Measurements from ENCODE around the gene CAPZA2. TPM values are rescaled to one million over a fixed set of nuclear protein-coding genes. Genes with fewer than 3 reads are reported as not detected.

The CAPZA2 gene
- total RNA-seq, 1 donor from 2014 or later, result 210 TPM

GRCh38 chr7:116857052-116857451 is 5.3 kb upstream of the CAPZA2 start:
- Mint-ChIP-seq H3K27ac (no peak overlapping the region), H3K9me3 (no peaks in the 10 kb centered on the region), H3K4me1 (peaks cover 5% of the 10 kb centered on the region), H3K36me3 (no peaks in the 10 kb centered on the region), H3K4me3 (no peak overlapping the region), H3K27me3 (ENCODE audit: insufficient read depth, low read depth) (no peaks in the 10 kb centered on the region)
- no peaks in the 10 kb centered on the region for H4K20me1 ChIP-seq (ENCODE audit: low read depth)
- no peak overlapping the region for H3K27ac ChIP-seq
- no peak overlapping the region for H2AFZ ChIP-seq (replicated peaks)
- no peak overlapping the region for H3K4me3 ChIP-seq
- DNase-seq (ENCODE audit: low spot score), result peak; percentile 19
- H3K4me1 ChIP-seq, result no peaks in the 10 kb centered on the region
- no peak overlapping the region for H3K4me2 ChIP-seq
- no peaks in the 10 kb centered on the region for H3K79me2 ChIP-seq (ENCODE audit: low read depth)
- no peaks in the 10 kb centered on the region for H3K27me3 ChIP-seq
- no peak overlapping the region for H3K9ac ChIP-seq
- H3K9me3 ChIP-seq (ENCODE audit: low read depth), result no peaks in the 10 kb centered on the region
- no peaks in the 10 kb centered on the region for H3F3A ChIP-seq (ENCODE audit: low read depth)
- no peak for TF ChIP-seq EZH2phosphoT487 (IDR thresholded peaks at IDR 0.05)
- no peak for TF ChIP-seq CTCF (IDR thresholded peaks at IDR 0.05)
- TF ChIP-seq EZH2 (IDR thresholded peaks at IDR 0.05), result no peak
- H3K36me3 ChIP-seq, result no peaks in the 10 kb centered on the region

- H3K4me3 Mint-ChIP-seq, result no peak overlapping the region
- no peak overlapping the region for H3K9ac ChIP-seq
- H3K4me1 Mint-ChIP-seq, result peaks cover 14% of the 10 kb centered on the region
- peaks cover 3% of the 10 kb centered on the region for H3K27me3 Mint-ChIP-seq (ENCODE audit: insufficient read depth, low read depth)
- no peak for TF ChIP-seq EZH2phosphoT487 (IDR thresholded peaks at IDR 0.05)
- no peak for TF ChIP-seq EZH2 (IDR thresholded peaks at IDR 0.05)
- TF ChIP-seq CTCF (IDR thresholded peaks at IDR 0.05), result no peak
- no peaks in the 10 kb centered on the region for H3K36me3 ChIP-seq
- no peaks in the 10 kb centered on the region for H3K9me3 ChIP-seq (ENCODE audit: low read depth)
- H3F3A ChIP-seq (ENCODE audit: low read depth), result no peaks in the 10 kb centered on the region
- H3K79me2 ChIP-seq (ENCODE audit: low read depth), result peaks cover 19% of the 10 kb centered on the region
- H2AFZ ChIP-seq (replicated peaks), result no peak overlapping the region
- no peaks in the 10 kb centered on the region for H3K27me3 ChIP-seq
- H3K36me3 Mint-ChIP-seq, result no peaks in the 10 kb centered on the region
- H3K27ac Mint-ChIP-seq, result peak overlapping the region; percentile 23
- H3K9me3 Mint-ChIP-seq, result no peaks in the 10 kb centered on the region
- no peak overlapping the region for H3K27ac ChIP-seq
- no peak overlapping the region for H3K4me3 ChIP-seq
- peaks cover 7% of the 10 kb centered on the region for H3K4me1 ChIP-seq
- peaks cover 11% of the 10 kb centered on the region for H4K20me1 ChIP-seq (ENCODE audit: low read depth)
- DNase-seq (ENCODE audit: low spot score), result no peak
- no peak overlapping the region for H3K4me2 ChIP-seq
These were observed 3.1 kb upstream of the CAPZA2 start for GRCh38 chr7:116859323-116859722.

GRCh38 chr7:116861717-116862116 is 670 bp upstream of the CAPZA2 start:
- TF ChIP-seq CTCF (IDR thresholded peaks at IDR 0.05), result no peak
- no peak for TF ChIP-seq EZH2 (IDR thresholded peaks at IDR 0.05)
- TF ChIP-seq EZH2phosphoT487 (IDR thresholded peaks at IDR 0.05), result no peak
- peaks cover 21% of the 10 kb centered on the region for H4K20me1 ChIP-seq (ENCODE audit: low read depth)
- no peak overlapping the region for H3K27ac Mint-ChIP-seq
- peaks cover 7% of the 10 kb centered on the region for H3K4me1 ChIP-seq
- no peaks in the 10 kb centered on the region for H3K27me3 ChIP-seq
- H3K4me3 Mint-ChIP-seq, result peak overlapping the region; percentile 84
- no peaks in the 10 kb centered on the region for H3K36me3 ChIP-seq
- no peak overlapping the region for H3K4me2 ChIP-seq
- H3K9ac ChIP-seq, result no peak overlapping the region
- peaks cover 3% of the 10 kb centered on the region for H3K27me3 Mint-ChIP-seq (ENCODE audit: insufficient read depth, low read depth)
- no peak overlapping the region for H3K27ac ChIP-seq
- peaks cover 20% of the 10 kb centered on the region for H3K4me1 Mint-ChIP-seq
- H3K4me3 ChIP-seq, result no peak overlapping the region
- H2AFZ ChIP-seq (replicated peaks), result peak overlapping the region; percentile 14
- DNase-seq (ENCODE audit: low spot score), result no peak
- no peaks in the 10 kb centered on the region for H3K9me3 Mint-ChIP-seq
- no peaks in the 10 kb centered on the region for H3F3A ChIP-seq (ENCODE audit: low read depth)
- no peaks in the 10 kb centered on the region for H3K9me3 ChIP-seq (ENCODE audit: low read depth)
- H3K36me3 Mint-ChIP-seq, result peaks cover 10% of the 10 kb centered on the region
- H3K79me2 ChIP-seq (ENCODE audit: low read depth), result peaks cover 43% of the 10 kb centered on the region
